ENCODE data around the gene ABI3BP.

The ABI3BP gene

DNA sequence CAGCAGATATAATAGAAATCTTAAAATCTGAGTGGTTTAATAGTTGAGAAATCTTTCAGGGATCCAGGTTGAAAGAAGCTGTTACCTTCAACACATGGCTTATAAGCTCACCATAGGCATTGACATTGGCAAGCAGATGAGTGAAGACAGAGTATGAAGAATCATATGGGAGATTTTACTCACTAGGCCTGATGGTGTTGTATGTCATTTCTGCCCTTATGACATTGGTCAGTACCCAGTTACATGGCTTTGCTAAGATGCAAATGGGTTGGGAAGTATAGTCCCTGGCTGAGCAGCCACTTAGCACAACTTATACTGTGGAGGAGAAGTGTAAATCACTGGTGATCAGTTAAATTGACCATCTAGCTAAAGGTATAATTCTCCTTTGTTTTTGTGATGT is 278.0 kb downstream of the ABI3BP start:
- Histone ChIP-seq H3K27me3 (replicated peaks; ENCODE audit: control insufficient read depth, insufficient read depth, low read length, poor library complexity, severe bottlenecking) (no peaks in the 10 kb centered on the region), H3K9me3 (ENCODE audit: control insufficient read depth, low read length) (no peaks in the 10 kb centered on the region), H3K36me3 (ENCODE audit: control insufficient read depth, insufficient read depth, low read length) (peaks cover 23% of the 10 kb centered on the region), H3K4me1 (ENCODE audit: control insufficient read depth, insufficient read depth, low read length, poor library complexity, severe bottlenecking) (peaks cover 6% of the 10 kb centered on the region), H3K4me3 (ENCODE audit: insufficient read depth, low read depth, low read length, poor library complexity, severe bottlenecking) (no peak overlapping the region), H3K27ac (ENCODE audit: insufficient read depth, low read length, poor library complexity, severe bottlenecking) (no peak overlapping the region)
- no peak for DNase-seq

DNA sequence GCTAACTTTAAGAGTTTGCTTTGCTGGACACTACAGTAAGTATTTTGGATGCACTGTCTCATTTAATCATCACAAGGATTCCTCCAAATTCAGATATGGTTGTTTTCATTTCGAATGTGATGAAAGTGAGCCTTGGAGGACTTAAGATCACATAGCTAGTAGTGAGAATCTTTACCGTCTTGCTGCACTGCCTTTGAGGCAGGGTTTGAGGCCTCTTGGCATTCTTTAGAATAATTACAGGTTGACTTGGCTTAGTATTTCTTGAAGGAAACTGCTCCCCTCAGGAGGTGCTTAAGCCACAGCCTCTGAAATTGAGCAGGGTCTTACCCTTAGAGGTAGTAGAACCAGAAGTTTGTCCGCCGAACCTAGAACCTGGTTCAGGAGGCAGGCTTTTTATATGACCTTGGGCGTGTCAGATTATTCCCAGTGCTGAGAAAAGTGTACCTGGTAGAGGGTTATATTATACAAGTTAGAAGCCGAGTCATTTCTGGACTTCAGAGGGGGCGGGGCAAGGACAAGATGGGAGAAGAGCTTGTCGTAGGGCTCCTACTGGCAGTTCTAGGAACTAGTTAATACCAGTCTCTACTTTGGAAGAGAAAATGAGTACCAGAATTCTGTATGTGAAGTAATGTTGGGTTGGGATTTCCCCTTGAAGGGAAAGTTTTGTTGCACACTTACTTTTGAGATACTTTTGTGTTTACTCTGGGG is 282.8 kb downstream of the ABI3BP start:
- peak; percentile 19 to 50 (median 19) for DNase-seq
- peak overlapping the region; percentile 91 for H3K27ac ChIP-seq (ENCODE audit: insufficient read depth, low read length, poor library complexity, severe bottlenecking)
- H3K27me3 ChIP-seq (replicated peaks; ENCODE audit: control insufficient read depth, insufficient read depth, low read length, poor library complexity, severe bottlenecking), result no peaks in the 10 kb centered on the region
- H3K4me1 ChIP-seq (ENCODE audit: control insufficient read depth, insufficient read depth, low read length, poor library complexity, severe bottlenecking), result peaks cover 6% of the 10 kb centered on the region
- peaks cover 11% of the 10 kb centered on the region for H3K36me3 ChIP-seq (ENCODE audit: control insufficient read depth, insufficient read depth, low read length)
- H3K9me3 ChIP-seq (ENCODE audit: control insufficient read depth, low read length), result no peaks in the 10 kb centered on the region
- peak overlapping the region; percentile 54 for H3K4me3 ChIP-seq (ENCODE audit: insufficient read depth, low read depth, low read length, poor library complexity, severe bottlenecking)

DNA sequence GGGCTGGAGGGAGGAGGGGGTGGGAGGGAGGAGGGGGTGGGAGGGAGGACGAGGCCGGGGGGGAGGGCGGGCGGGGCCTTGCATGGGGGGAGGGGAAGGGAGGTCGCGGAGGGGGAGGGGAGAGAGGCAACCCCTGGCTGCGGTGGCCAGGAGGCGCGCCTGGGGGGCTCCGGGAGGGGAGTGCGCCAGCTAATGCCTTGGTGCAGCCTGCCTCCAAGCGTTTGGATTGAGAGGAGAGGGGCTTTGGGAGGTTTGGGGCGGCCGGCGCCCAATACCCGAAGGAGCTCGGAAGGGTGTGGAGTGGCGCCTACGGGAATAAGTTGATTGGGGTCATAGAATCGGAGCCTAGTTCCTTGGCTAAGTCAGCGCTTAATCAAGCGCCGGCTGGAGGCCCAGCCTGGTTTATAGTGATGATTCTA is 283.4 kb downstream of the ABI3BP start:
- DNase-seq, result peak in 1 of 3 donors; percentile 10
- Histone ChIP-seq H3K9me3 (ENCODE audit: control insufficient read depth, low read length) (no peaks in the 10 kb centered on the region), H3K27ac (ENCODE audit: insufficient read depth, low read length, poor library complexity, severe bottlenecking) (peak overlapping the region; percentile 91), H3K36me3 (ENCODE audit: control insufficient read depth, insufficient read depth, low read length) (peaks cover 6% of the 10 kb centered on the region), H3K27me3 (replicated peaks; ENCODE audit: control insufficient read depth, insufficient read depth, low read length, poor library complexity, severe bottlenecking) (no peaks in the 10 kb centered on the region), H3K4me1 (ENCODE audit: control insufficient read depth, insufficient read depth, low read length, poor library complexity, severe bottlenecking) (peaks cover 6% of the 10 kb centered on the region), H3K4me3 (ENCODE audit: insufficient read depth, low read depth, low read length, poor library complexity, severe bottlenecking) (peak overlapping the region; percentile 84)

DNA sequence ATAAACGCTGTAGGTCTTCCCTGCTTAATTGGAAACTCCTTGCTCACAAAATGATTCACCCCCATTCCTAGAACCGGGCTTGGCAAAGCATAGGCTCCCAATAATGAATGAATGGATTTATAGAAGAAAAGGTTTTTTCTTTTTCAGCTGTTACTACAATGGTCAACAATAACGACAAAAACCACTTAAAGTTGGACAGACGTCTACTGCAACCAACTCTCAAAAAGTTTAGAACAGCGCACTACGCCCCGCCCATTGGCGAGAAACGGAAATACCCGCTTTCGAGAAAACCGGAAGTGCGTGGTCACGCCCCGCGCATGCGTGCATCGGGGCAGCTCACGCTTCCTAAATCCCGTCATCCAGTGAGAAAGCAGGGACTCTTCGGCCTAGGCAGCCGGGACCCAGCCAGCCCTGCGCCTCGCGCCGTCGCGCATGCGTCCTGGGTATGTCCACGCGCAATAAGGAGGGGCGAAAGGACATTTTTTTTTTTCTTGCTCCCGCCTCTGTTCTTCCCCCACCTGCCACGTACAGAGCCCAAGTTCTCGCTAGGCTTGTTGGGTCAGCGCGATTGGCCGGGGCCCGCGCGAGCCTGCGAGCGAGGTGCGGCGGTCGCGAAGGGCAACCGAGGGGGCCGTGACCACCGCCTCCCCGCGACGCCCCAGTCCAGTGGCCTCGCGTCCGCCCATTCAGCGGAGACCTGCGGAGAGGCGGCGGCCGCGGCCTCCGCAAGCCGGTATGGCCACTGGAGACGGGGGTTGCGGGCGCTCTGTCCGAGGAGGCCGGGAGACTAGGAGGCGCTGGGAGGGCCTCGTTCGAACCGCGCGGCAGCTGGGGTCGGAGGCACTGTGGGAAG is 284.0 kb downstream of the ABI3BP start, which contains the start of gene TFG:
Gene TFG, plus strand, starts transcription at position 506 of the 853 bp plus-strand sequence. CDS start 4,192 bp downstream, outside the sequence.
- peak within 1 kb of the TSS; percentile 84 for H3K4me3 ChIP-seq (ENCODE audit: insufficient read depth, low read depth, low read length, poor library complexity, severe bottlenecking)
- H3K4me1 ChIP-seq (ENCODE audit: control insufficient read depth, insufficient read depth, low read length, poor library complexity, severe bottlenecking), result peaks cover 3% of the 10 kb centered on the region
- no peaks in the 10 kb centered on the region for H3K9me3 ChIP-seq (ENCODE audit: control insufficient read depth, low read length)
- no peaks in the 10 kb centered on the region for H3K36me3 ChIP-seq (ENCODE audit: control insufficient read depth, insufficient read depth, low read length)
- peak; percentile 96 to 98 (median 98) for DNase-seq
- H3K27ac ChIP-seq (ENCODE audit: insufficient read depth, low read length, poor library complexity, severe bottlenecking), result peak within 1 kb of the TSS; percentile 91
- H3K27me3 ChIP-seq (replicated peaks; ENCODE audit: control insufficient read depth, insufficient read depth, low read length, poor library complexity, severe bottlenecking), result no peaks in the 10 kb centered on the region

DNA sequence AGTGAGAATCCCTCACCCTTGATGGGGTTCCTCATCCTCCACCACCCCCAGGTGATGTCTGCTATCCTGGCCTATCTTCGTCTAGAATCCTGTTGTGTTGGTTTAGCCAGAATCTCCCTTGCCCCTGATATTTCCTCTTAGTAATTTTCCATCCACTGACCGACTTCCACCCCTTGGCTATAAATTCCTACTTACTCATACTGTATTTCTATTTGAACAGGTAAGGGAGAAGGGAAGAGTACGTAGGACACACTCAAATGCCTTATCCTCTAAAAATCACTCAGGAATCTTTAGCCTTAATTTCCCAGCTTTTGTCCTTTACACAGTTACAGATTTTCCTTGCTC is 284.6 kb downstream of the ABI3BP start:
- Histone ChIP-seq H3K9me3 (ENCODE audit: control insufficient read depth, low read length) (no peaks in the 10 kb centered on the region), H3K27ac (ENCODE audit: insufficient read depth, low read length, poor library complexity, severe bottlenecking) (peak overlapping the region; percentile 91), H3K4me1 (ENCODE audit: control insufficient read depth, insufficient read depth, low read length, poor library complexity, severe bottlenecking) (peaks cover 3% of the 10 kb centered on the region), H3K36me3 (ENCODE audit: control insufficient read depth, insufficient read depth, low read length) (no peaks in the 10 kb centered on the region), H3K4me3 (ENCODE audit: insufficient read depth, low read depth, low read length, poor library complexity, severe bottlenecking) (peak overlapping the region; percentile 84), H3K27me3 (replicated peaks; ENCODE audit: control insufficient read depth, insufficient read depth, low read length, poor library complexity, severe bottlenecking) (no peaks in the 10 kb centered on the region)
- DNase-seq, result no peak

DNA sequence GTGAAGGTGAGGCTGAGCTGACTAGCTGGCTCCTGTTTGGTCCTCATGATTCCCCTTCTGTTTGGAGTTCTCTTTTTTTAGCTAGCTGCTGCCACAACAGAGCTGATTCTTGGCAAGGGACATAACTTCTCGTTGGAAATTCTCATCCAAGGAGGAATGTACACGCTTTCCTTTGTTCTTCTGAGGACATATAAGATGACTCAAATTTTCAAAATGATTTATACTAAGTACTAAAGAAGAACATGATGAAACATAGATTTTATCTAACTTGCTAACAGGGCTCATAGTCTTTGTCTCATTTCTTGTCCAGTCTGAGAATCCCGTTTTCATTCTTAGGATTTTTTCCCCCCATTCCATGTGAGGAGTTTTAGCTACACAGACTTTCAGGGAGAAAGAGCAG is 286.9 kb downstream of the ABI3BP start:
- no peaks in the 10 kb centered on the region for H3K27me3 ChIP-seq (replicated peaks; ENCODE audit: control insufficient read depth, insufficient read depth, low read length, poor library complexity, severe bottlenecking)
- H3K4me3 ChIP-seq (ENCODE audit: insufficient read depth, low read depth, low read length, poor library complexity, severe bottlenecking), result no peak overlapping the region
- DNase-seq, result no peak
- no peaks in the 10 kb centered on the region for H3K36me3 ChIP-seq (ENCODE audit: control insufficient read depth, insufficient read depth, low read length)
- no peaks in the 10 kb centered on the region for H3K9me3 ChIP-seq (ENCODE audit: control insufficient read depth, low read length)
- no peak overlapping the region for H3K27ac ChIP-seq (ENCODE audit: insufficient read depth, low read length, poor library complexity, severe bottlenecking)
- H3K4me1 ChIP-seq (ENCODE audit: control insufficient read depth, insufficient read depth, low read length, poor library complexity, severe bottlenecking), result peaks cover 3% of the 10 kb centered on the region

DNA sequence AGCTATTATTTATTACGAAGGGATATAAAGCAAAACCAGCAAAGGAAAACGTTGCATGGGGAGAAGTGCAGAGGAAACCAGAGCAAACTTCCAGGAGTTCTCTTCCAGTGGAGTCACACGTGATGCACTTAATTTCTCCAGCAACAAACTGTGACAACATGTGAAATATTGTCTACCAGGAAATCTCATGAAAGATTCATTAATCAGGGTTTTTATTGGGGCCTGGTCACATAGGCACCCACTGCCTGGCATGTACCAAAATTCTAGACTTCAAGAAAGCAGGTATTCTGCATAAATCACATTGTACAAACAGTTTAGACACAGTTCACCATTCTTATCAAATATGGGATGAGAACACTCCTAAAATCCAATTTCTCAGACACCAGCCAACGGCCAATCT is 289.4 kb downstream of the ABI3BP start:
- Histone ChIP-seq H3K4me1 (ENCODE audit: control insufficient read depth, insufficient read depth, low read length, poor library complexity, severe bottlenecking) (no peaks in the 10 kb centered on the region), H3K4me3 (ENCODE audit: insufficient read depth, low read depth, low read length, poor library complexity, severe bottlenecking) (no peak overlapping the region), H3K36me3 (ENCODE audit: control insufficient read depth, insufficient read depth, low read length) (no peaks in the 10 kb centered on the region), H3K9me3 (ENCODE audit: control insufficient read depth, low read length) (no peaks in the 10 kb centered on the region), H3K27me3 (replicated peaks; ENCODE audit: control insufficient read depth, insufficient read depth, low read length, poor library complexity, severe bottlenecking) (no peaks in the 10 kb centered on the region), H3K27ac (ENCODE audit: insufficient read depth, low read length, poor library complexity, severe bottlenecking) (no peak overlapping the region)
- DNase-seq, result no peak

DNA sequence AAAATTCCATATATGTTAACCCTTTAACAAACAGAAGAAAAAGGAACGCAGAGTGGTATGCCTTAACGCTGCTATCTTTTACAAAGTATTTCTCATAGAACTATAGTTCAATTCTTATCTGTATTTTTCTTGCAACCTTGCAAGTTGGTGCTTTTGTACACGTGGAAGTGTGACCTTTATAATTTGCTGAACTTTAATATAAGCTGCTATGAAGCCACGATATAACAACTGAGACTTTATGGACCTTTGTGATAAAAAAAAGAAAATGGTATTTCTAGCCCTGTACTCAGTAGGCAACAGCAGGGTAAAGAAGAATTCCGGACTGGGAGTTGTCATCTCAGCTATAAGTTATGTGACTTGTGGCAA is 290.3 kb downstream of the ABI3BP start:
- Histone ChIP-seq H3K9me3 (ENCODE audit: control insufficient read depth, low read length) (no peaks in the 10 kb centered on the region), H3K4me1 (ENCODE audit: control insufficient read depth, insufficient read depth, low read length, poor library complexity, severe bottlenecking) (no peaks in the 10 kb centered on the region), H3K36me3 (ENCODE audit: control insufficient read depth, insufficient read depth, low read length) (no peaks in the 10 kb centered on the region), H3K27ac (ENCODE audit: insufficient read depth, low read length, poor library complexity, severe bottlenecking) (no peak overlapping the region), H3K27me3 (replicated peaks; ENCODE audit: control insufficient read depth, insufficient read depth, low read length, poor library complexity, severe bottlenecking) (no peaks in the 10 kb centered on the region), H3K4me3 (ENCODE audit: insufficient read depth, low read depth, low read length, poor library complexity, severe bottlenecking) (no peak overlapping the region)
- DNase-seq, result no peak

DNA sequence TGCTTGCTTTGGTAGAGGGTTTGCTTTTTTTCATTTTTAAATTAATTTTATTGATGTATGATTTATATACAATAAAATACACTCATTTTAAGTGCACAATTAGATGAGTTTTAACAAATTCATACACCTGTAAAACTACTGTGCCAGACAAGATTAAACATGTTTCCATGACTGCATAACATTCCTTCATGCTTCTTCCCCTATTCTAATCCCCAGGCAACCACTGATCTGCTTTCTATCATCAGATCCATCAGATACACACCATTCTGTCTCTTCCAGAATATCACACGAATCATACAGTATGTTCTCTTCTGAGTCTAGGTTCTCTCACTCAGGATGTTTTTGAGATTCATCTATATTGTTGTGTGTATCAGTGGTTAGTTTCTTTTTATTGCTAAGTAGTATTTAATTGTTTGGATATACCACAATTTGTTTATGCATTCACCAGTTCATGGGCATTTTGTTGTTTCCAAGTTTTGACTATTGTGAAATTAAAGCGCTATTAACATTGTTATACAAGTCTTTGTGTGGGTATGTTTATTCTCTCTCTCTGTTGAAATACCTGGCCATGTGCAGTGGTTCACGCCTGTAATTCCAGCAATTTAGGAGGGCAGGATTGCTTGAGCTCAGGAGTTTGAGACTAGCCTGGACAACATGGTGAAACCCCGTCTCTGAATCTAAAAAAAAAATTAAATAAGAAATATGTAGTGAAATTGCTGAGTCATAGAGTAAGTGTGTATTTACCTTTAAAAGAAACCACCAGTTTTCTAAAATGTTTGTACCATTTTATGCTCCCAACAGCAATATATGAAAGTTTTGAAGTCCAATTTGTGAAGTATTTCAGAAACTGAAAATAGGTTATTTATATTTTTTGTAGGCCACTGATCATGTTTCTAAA is 290.9 kb downstream of the ABI3BP start:
- no peaks in the 10 kb centered on the region for H3K36me3 ChIP-seq (ENCODE audit: control insufficient read depth, insufficient read depth, low read length)
- no peaks in the 10 kb centered on the region for H3K27me3 ChIP-seq (replicated peaks; ENCODE audit: control insufficient read depth, insufficient read depth, low read length, poor library complexity, severe bottlenecking)
- no peak overlapping the region for H3K27ac ChIP-seq (ENCODE audit: insufficient read depth, low read length, poor library complexity, severe bottlenecking)
- DNase-seq, result no peak
- no peaks in the 10 kb centered on the region for H3K9me3 ChIP-seq (ENCODE audit: control insufficient read depth, low read length)
- no peaks in the 10 kb centered on the region for H3K4me1 ChIP-seq (ENCODE audit: control insufficient read depth, insufficient read depth, low read length, poor library complexity, severe bottlenecking)
- H3K4me3 ChIP-seq (ENCODE audit: insufficient read depth, low read depth, low read length, poor library complexity, severe bottlenecking), result no peak overlapping the region
